IMR-90 (cell line): ENCODE data around the gene MRPL34. TPM values are rescaled to one million over a fixed set of nuclear protein-coding genes. Genes with fewer than 3 reads are reported as not detected.

Source experiments
- ATAC-seq: fragments of 200-7000 bp; cut with Tn5 transposase; 2 replicates; pipeline ENCODE4 v1.9.1; 2020; ENCODE audit warnings: low read depth, mild to moderate bottlenecking, moderate library complexity
- BruUV-seq: library from RNA; stranded (reverse); fragments of 400-500 nt; replicated peaks from 2 replicates; lab custom pipeline; 2021; lab: Mats Ljungman, UMichigan
- CTCF ChIA-PET: fragments of 300-600 bp; formaldehyde crosslinking; extraction: SDS; loops from one replicate; lab custom pipeline; 2021; ENCODE audit warnings: antibody characterized with exemption; lab: Yijun Ruan, JAX
- POLR2A ChIA-PET: fragments of 300-600 bp; sonication (Branson Sonifier 250); formaldehyde crosslinking; loops from one replicate; lab custom pipeline; 2022; ENCODE audit warnings: antibody characterized with exemption; ENCODE audit not compliant: unreplicated experiment; lab: Charles Lee
- DNase-seq: peaks from one replicate; pipeline ENCODE4 v3.0.0; 2013
- H2AFZ ChIP-seq: replicated peaks from 2 replicates; pipeline ENCODE3; 2013; ENCODE audit warnings: low read length, mild to moderate bottlenecking; ENCODE audit not compliant: poor library complexity
- H2AK5ac ChIP-seq: 2 replicates; pipeline ENCODE4 v1.6.1; 2013; ENCODE audit warnings: low read depth, low read length, inconsistent platforms
- H2AK9ac ChIP-seq: replicated peaks from 2 replicates; pipeline ENCODE3; 2013; ENCODE audit warnings: mild to moderate bottlenecking, low read depth, low read length, moderate library complexity; ENCODE audit not compliant: poor library complexity
- H2BK120ac ChIP-seq: 2 replicates; pipeline ENCODE4 v1.6.1; 2013; ENCODE audit warnings: low read depth, low read length, inconsistent platforms
- H2BK15ac ChIP-seq: 3 replicates; pipeline ENCODE4 v1.6.1; 2013; ENCODE audit warnings: low read depth, low read length, inconsistent platforms
- H2BK20ac ChIP-seq: 2 replicates; pipeline ENCODE4 v1.6.1; 2013; ENCODE audit warnings: low read depth, mild to moderate bottlenecking, inconsistent platforms, low read length, moderate library complexity
- H2BK5ac ChIP-seq: 2 replicates; pipeline ENCODE4 v1.6.1; 2013; ENCODE audit warnings: mild to moderate bottlenecking, low read depth, low read length, inconsistent platforms; ENCODE audit not compliant: poor library complexity, severe bottlenecking
- H3K14ac ChIP-seq: replicated peaks from 2 replicates; pipeline ENCODE4 v1.6.1; 2013; ENCODE audit warnings: low read depth, low read length, inconsistent platforms
- H3K18ac ChIP-seq: 2 replicates; pipeline ENCODE4 v1.6.1; 2013; ENCODE audit warnings: low read depth, low read length, control low read depth
- H3K23ac ChIP-seq: 2 replicates; pipeline ENCODE4 v1.6.1; 2013; ENCODE audit warnings: low read depth, low read length, inconsistent platforms
- H3K27ac ChIP-seq: 2 replicates; pipeline ENCODE4 v1.5.1; 2013; ENCODE audit warnings: mild to moderate bottlenecking, control low read depth, low read length; ENCODE audit not compliant: insufficient read depth
- H3K27me3 ChIP-seq: 2 replicates; pipeline ENCODE4 v1.6.1; 2013; ENCODE audit warnings: low read length; ENCODE audit not compliant: control insufficient read depth, insufficient read depth
- H3K36me3 ChIP-seq: 2 replicates; pipeline ENCODE4 v1.6.1; 2013; ENCODE audit warnings: low read length, mixed read lengths; ENCODE audit not compliant: control insufficient read depth, insufficient read depth
- H3K4ac ChIP-seq: 2 replicates; pipeline ENCODE4 v1.6.1; 2013; ENCODE audit warnings: low read depth, low read length, inconsistent platforms
- H3K4me1 ChIP-seq: 2 replicates; pipeline ENCODE4 v1.6.1; 2013; ENCODE audit warnings: low read length, mixed read lengths; ENCODE audit not compliant: control insufficient read depth, insufficient read depth
- H3K4me2 ChIP-seq: 2 replicates; pipeline ENCODE4 v1.6.1; 2013; ENCODE audit warnings: low read depth, mild to moderate bottlenecking, control low read depth, low read length, moderate library complexity
- H3K4me3 ChIP-seq: 2 replicates; pipeline ENCODE4 v1.5.1; 2013; ENCODE audit warnings: low read depth, mild to moderate bottlenecking, control low read depth, low read length, moderate library complexity; ENCODE audit not compliant: insufficient read depth
- H3K56ac ChIP-seq: 2 replicates; pipeline ENCODE4 v1.6.1; 2013; ENCODE audit warnings: low read length, inconsistent platforms; ENCODE audit not compliant: insufficient read depth; ENCODE audit errors: extremely low read depth
- H3K79me1 ChIP-seq, 2 experiments: 2 replicates each; pipeline ENCODE4 v1.6.1; 2013; ENCODE audit warnings: low read length in 2 of 2, inconsistent platforms in 1 of 2, low read depth in 1 of 2
- H3K9ac ChIP-seq: 2 replicates; pipeline ENCODE4 v1.6.1; 2013; ENCODE audit warnings: low read depth, low read length, control low read depth
- H3K9me1 ChIP-seq: 2 replicates; pipeline ENCODE4 v1.6.1; 2013; ENCODE audit warnings: low read length, inconsistent platforms; ENCODE audit not compliant: insufficient read depth
- H3K9me3 ChIP-seq: 2 replicates; pipeline ENCODE4 v1.6.1; 2013; ENCODE audit warnings: low read length; ENCODE audit not compliant: control insufficient read depth, insufficient read depth
- H4K20me1 ChIP-seq: 2 replicates; pipeline ENCODE4 v1.6.1; 2013; ENCODE audit warnings: low read length, inconsistent platforms; ENCODE audit not compliant: insufficient read depth
- H4K5ac ChIP-seq: 2 replicates; pipeline ENCODE4 v1.6.1; 2013; ENCODE audit warnings: mild to moderate bottlenecking, low read depth, low read length, control low read depth
- H4K8ac ChIP-seq, 2 experiments: 2 replicates each; pipeline ENCODE4 v1.6.1; 2013; ENCODE audit warnings: low read depth in 2 of 2, low read length in 2 of 2, control low read depth in 1 of 2, inconsistent platforms in 1 of 2
- H4K91ac ChIP-seq: 2 replicates; pipeline ENCODE4 v1.6.1; 2013; ENCODE audit warnings: low read depth, low read length, inconsistent platforms; ENCODE audit not compliant: insufficient read depth
- BHLHE40 ChIP-seq: fragments of 150-350 bp; IDR thresholded peaks from 2 replicates; pipeline ENCODE4 v1.6.1; 2016; ENCODE audit warnings: mild to moderate bottlenecking, low read depth, low read length
- CHD1 ChIP-seq: IDR thresholded peaks from 2 replicates; pipeline ENCODE4 v1.6.1; 2012; ENCODE audit warnings: low read depth, low read length, improper control_type of control experiment
- CTCF ChIP-seq: conservative IDR thresholded peaks from 2 replicates; pipeline ENCODE4 v1.5.1; 2012; ENCODE audit warnings: mild to moderate bottlenecking, low read depth, low read length, improper control_type of control experiment
- FOS ChIP-seq: fragments of 150-350 bp; IDR thresholded peaks from 2 replicates; pipeline ENCODE4 v1.6.1; 2016; ENCODE audit warnings: low read depth, low read length
- MAZ ChIP-seq: IDR thresholded peaks from 2 replicates; pipeline ENCODE4 v1.6.1; 2012; ENCODE audit warnings: low read depth, mild to moderate bottlenecking, low read length, improper control_type of control experiment, moderate library complexity, borderline replicate concordance
- MXI1 ChIP-seq: IDR thresholded peaks from 2 replicates; pipeline ENCODE4 v1.6.1; 2012; ENCODE audit warnings: low read depth, mild to moderate bottlenecking, low read length, moderate library complexity, borderline replicate concordance
- NFE2L2 ChIP-seq: fragments of 150-350 bp; IDR thresholded peaks from 2 replicates; pipeline ENCODE4 v1.6.1; 2016; ENCODE audit warnings: low read depth, mild to moderate bottlenecking, low read length
- POLR2A ChIP-seq: IDR thresholded peaks from 2 replicates; pipeline ENCODE4 v1.6.1; 2012; ENCODE audit warnings: mild to moderate bottlenecking, low read depth, low read length
- RAD21 ChIP-seq: IDR thresholded peaks from 2 replicates; pipeline ENCODE4 v1.6.1; 2012; ENCODE audit warnings: low read length, improper control_type of control experiment
- RCOR1 ChIP-seq: IDR thresholded peaks from 2 replicates; pipeline ENCODE4 v1.6.1; 2012; ENCODE audit warnings: mild to moderate bottlenecking, low read length, improper control_type of control experiment; ENCODE audit not compliant: insufficient replicate concordance
- RFX5 ChIP-seq: IDR thresholded peaks from 2 replicates; pipeline ENCODE4 v1.8.0; 2012; ENCODE audit warnings: low read depth, mild to moderate bottlenecking, low read length, moderate library complexity
- SMC3 ChIP-seq: fragments of 150-350 bp; IDR thresholded peaks from 2 replicates; pipeline ENCODE4 v1.6.1; 2016; ENCODE audit warnings: low read depth, mild to moderate bottlenecking, antibody characterized with exemption, low read length, moderate library complexity
- WGBS, 2 experiments: methylation state at CpG; one replicate each; pipeline versions ENCODE4 v1.1.5 to v1.1.7; 2013; ENCODE audit warnings: missing lambda C conversion rate in 2 of 2; ENCODE audit not compliant: insufficient read length in 1 of 2; ENCODE audit errors: extremely low coverage in 2 of 2; 5-methylcytosine and 5-hydroxymethylcytosine counted together
- dilution Hi-C: fragments of 300-500 bp; cut with HindIII; formaldehyde crosslinking; loops from one replicate; pipeline ENCODE4 v1.14.3; 2018; ENCODE audit warnings: low sequenced_read_pairs; ENCODE audit not compliant: unreplicated experiment
- in situ Hi-C: fragments of 300-500 bp; cut with MboI; formaldehyde crosslinking; loops from 3 replicates; pipeline ENCODE4 v1.14.3; 2019; ENCODE audit warnings: low sequenced_read_pairs, inconsistent platforms, mixed read lengths
- intact Hi-C: fragments of 100-400 bp; cut with micrococcal nuclease; formaldehyde crosslinking; loops from 2 replicates; pipeline ENCODE4 v1.10.0; 2022
- polyA plus RNA-seq, 3 experiments: library from polyadenylated mRNA; depleted of rRNA; stranded (reverse); fragments of >200 nt; gene quantifications; 2 replicates each; pipeline ENCODE4 v1.2.3, GENCODE V29; 2012; ENCODE audit warnings: low replicate concordance in 1 of 3
- total RNA-seq: library from RNA; depleted of rRNA; stranded (reverse); fragments of >200 nt; gene quantifications from 2 replicates; pipeline ENCODE4 v1.2.3, GENCODE V29; 2012

Gene MRPL34
- total and polyA plus RNA-seq, 2 of the 4 experiments (the other 2 are of a cell fraction): 7.3 to 37.0 TPM

- TF ChIP-seq FOS: no peak
These were observed 27.3 kb downstream of the MRPL34 start (continued) for GRCh38 chr19:17332677-17333581.

GRCh38 chr19:17333611-17334413, 28.1 kb downstream of the MRPL34 start:
- peak overlapping the region in 1 of 2 experiments; percentile 71; a peak in 1 of 4 replicates for H4K8ac ChIP-seq
- H3K23ac ChIP-seq: peak overlapping the region; percentile 33; the same call in 1 of the 2 replicates
- H3K27ac ChIP-seq: peak overlapping the region; percentile 35; the same call in 1 of the 2 replicates
- H3K4me3 ChIP-seq: peak overlapping the region; percentile 70
- ATAC-seq: peak; percentile 22
- H3K56ac ChIP-seq: no peak overlapping the region
- no peak overlapping the region for H2BK120ac ChIP-seq
- H2AK5ac ChIP-seq: peak overlapping the region; percentile 89
- peak overlapping the region; percentile 98 for H2AK9ac ChIP-seq
- peaks cover 5% of the 10 kb centered on the region for H3K9me1 ChIP-seq
- no TSS peak for BruUV-seq
- intact Hi-C loops: loop anchor here (1.0 kb wide), 1 partner anchor 25 kb away; the partner anchor contains the start of gene DDA1
- H3K9ac ChIP-seq: 0 out of 2 replicates have a peak overlapping the region, but pooled peaks have one; percentile 42
- POLR2A ChIA-PET: interaction anchor here (1.0 kb wide), 1 partner anchor 9 kb away, joined by 3 read pairs; no protein-coding TSS in a partner anchor
- 47% methylated on average over 35 of the region's 52 CpGs; no CpG with 5 or more reads in 1 of the 2 experiments for WGBS, 2 experiments
- peak overlapping the region; percentile 99 for H2AFZ ChIP-seq
- peak overlapping the region; percentile 50 for H3K4ac ChIP-seq
- H2BK15ac ChIP-seq: no peak overlapping the region
- CTCF ChIA-PET: no interaction called here
- H2BK20ac ChIP-seq: no peak overlapping the region
- dilution Hi-C loops: no loop called here
- no peak overlapping the region for H3K14ac ChIP-seq
- DNase-seq: peak; percentile 80
- in situ Hi-C loops: no loop called here
- peak overlapping the region; percentile 68 for H3K4me2 ChIP-seq
- peaks cover 8% of the 10 kb centered on the region for H3K4me1 ChIP-seq
- H4K20me1 ChIP-seq: no peaks in the 10 kb centered on the region
- no peak overlapping the region for H3K18ac ChIP-seq
- no peaks in the 10 kb centered on the region for H3K27me3 ChIP-seq
- peaks cover 7 to 43% of the 10 kb centered on the region in 2 experiments; a peak in 3 of 4 replicates for H3K79me1 ChIP-seq
- H3K36me3 ChIP-seq: peaks cover 3% of the 10 kb centered on the region; the same call in 1 of the 2 replicates
- H4K91ac ChIP-seq: peak overlapping the region; percentile 56
- no peak overlapping the region for H4K5ac ChIP-seq
- no peaks in the 10 kb centered on the region for H3K9me3 ChIP-seq
- peak overlapping the region; percentile 54 for H2BK5ac ChIP-seq
- peak; percentile 13 for TF ChIP-seq RCOR1
- TF ChIP-seq MAZ: no peak
- no peak for TF ChIP-seq CTCF
- peak; percentile 15; the same call in 1 of the 2 replicates for TF ChIP-seq SMC3
- no peak for TF ChIP-seq POLR2A
- TF ChIP-seq NFE2L2: no peak
- TF ChIP-seq MXI1: no peak
- no peak for TF ChIP-seq RFX5
- TF ChIP-seq RAD21: no peak
- no peak for TF ChIP-seq BHLHE40
- 0 out of 2 replicates have a peak, but pooled peaks have one; percentile 21 for TF ChIP-seq FOS
- TF ChIP-seq CHD1: no peak
